Upper lobe of right lung (tissue), 1 donor: ENCODE measurements around the gene STK40. TPM values are rescaled to one million over a fixed set of nuclear protein-coding genes. Genes with fewer than 3 reads are reported as not detected.

Experiments used
- ATAC-seq: fragments of 200-7000 bp; cut with Tn5 transposase; one replicate; pipeline ENCODE4 v1.9.1; 2020; ENCODE audit warnings: mild to moderate bottlenecking, moderate library complexity
- DNase-seq: peaks from one replicate; pipeline ENCODE4 v3.0.0-alpha.2; 2020
- H3K27ac ChIP-seq: fragments of 200-600 bp; one replicate; pipeline ENCODE4 v1.8.0; 2022
- H3K27me3 ChIP-seq: fragments of 200-600 bp; one replicate; pipeline ENCODE4 v1.8.0; 2022; ENCODE audit warnings: mild to moderate bottlenecking
- H3K36me3 ChIP-seq: fragments of 200-600 bp; one replicate; pipeline ENCODE4 v1.8.0; 2022
- H3K4me1 ChIP-seq: fragments of 200-600 bp; one replicate; pipeline ENCODE4 v1.8.0; 2022
- H3K4me3 ChIP-seq: fragments of 200-600 bp; one replicate; pipeline ENCODE4 v1.8.0; 2022; ENCODE audit warnings: mild to moderate bottlenecking
- H3K9me3 ChIP-seq: fragments of 200-600 bp; one replicate; pipeline ENCODE4 v1.8.0; 2022
- intact Hi-C: fragments of 100-400 bp; cut with DNase I; formaldehyde crosslinking; loops from one replicate; pipeline ENCODE4 v1.11.0; 2022
- total RNA-seq: library from RNA; stranded (reverse); fragmentation: NEBNext Ultra II Directional; extraction: Animal tissue kit (Norgen Biotek cat#: 25700); gene quantifications from one replicate; pipeline ENCODE4 v1.2.1, GENCODE V29; 2021
- TF ChIP-seq, protein P1 (sequence below): fragments of 200-600 bp; IDR thresholded peaks from one replicate; pipeline ENCODE4 v1.8.0; 2022; ENCODE audit warnings: antibody characterized with exemption
- donor health status: DM: no; HTN: yes; CAD: no; lungs with severe emphysema.

The STK40 gene
- total RNA-seq, 1 donor from 2014 or later: 78.9 TPM

DNA sequence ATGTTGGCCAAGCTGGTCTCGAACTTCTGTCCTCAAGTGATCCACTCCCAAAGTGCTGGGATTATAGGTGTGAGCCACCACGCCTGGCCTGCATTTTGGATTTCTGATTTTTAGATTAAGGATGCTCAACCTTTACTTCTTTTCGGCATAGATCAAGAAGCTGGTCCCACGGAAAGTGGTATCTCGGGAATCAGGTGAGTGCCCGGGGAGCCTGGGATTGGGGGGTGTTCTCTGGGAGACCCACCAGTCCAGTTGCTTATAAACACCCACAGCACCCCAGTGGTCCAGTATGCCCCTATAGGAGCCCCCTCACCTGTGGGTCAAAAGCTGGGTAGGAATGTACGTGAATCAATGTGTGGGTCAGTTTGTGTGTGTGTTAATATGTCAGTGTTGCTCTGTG lies 76.3 kb downstream of the STK40 start:
- no peaks in the 10 kb centered on the region for H3K27me3 ChIP-seq
- peaks cover 5% of the 10 kb centered on the region for H3K36me3 ChIP-seq
- no peaks in the 10 kb centered on the region for H3K9me3 ChIP-seq
- TF ChIP-seq, protein P1, sequence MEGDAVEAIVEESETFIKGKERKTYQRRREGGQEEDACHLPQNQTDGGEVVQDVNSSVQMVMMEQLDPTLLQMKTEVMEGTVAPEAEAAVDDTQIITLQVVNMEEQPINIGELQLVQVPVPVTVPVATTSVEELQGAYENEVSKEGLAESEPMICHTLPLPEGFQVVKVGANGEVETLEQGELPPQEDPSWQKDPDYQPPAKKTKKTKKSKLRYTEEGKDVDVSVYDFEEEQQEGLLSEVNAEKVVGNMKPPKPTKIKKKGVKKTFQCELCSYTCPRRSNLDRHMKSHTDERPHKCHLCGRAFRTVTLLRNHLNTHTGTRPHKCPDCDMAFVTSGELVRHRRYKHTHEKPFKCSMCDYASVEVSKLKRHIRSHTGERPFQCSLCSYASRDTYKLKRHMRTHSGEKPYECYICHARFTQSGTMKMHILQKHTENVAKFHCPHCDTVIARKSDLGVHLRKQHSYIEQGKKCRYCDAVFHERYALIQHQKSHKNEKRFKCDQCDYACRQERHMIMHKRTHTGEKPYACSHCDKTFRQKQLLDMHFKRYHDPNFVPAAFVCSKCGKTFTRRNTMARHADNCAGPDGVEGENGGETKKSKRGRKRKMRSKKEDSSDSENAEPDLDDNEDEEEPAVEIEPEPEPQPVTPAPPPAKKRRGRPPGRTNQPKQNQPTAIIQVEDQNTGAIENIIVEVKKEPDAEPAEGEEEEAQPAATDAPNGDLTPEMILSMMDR: no peak
- intact Hi-C loops: no loop called here
- DNase-seq (no peak), ATAC-seq (no peak)
- no peak overlapping the region for H3K4me3 ChIP-seq
- peaks cover 17% of the 10 kb centered on the region for H3K4me1 ChIP-seq
- H3K27ac ChIP-seq: no peak overlapping the region

DNA sequence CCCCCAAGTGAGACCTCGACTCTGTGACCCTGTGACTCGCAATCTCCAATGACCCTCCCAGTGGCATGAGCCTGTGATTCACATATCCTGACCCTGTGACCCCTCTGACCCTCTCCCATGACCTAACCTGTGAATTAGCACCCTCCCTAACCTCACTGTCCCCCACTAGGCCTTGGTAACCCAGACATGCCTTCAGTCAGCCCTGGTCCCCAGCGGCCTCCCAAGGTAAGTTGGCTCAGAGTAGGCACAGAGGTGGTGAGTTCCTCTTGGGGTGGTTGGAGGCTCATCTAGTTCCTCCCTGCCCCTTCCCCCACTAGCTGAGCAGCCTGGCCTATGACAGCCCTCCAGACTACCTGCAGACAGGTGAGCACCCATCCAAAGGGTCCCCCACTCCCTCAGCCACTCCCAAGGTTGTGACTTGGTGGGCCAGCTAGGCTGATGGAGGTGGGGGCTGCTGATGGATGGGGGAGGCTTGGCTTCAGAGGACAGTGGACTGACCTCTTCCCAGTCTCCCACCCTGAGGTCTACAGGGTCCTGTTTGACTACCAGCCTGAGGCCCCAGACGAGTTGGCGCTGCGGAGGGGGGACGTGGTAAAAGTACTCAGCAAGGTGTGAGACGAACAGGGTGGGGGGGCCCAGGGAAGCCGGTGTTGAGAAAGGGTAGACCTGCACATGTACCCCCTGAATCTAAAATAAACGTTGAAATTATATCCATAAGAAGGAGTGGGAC lies 78.0 kb downstream of the STK40 start:
- ATAC-seq (no peak), DNase-seq (peak; percentile 63)
- Histone ChIP-seq H3K9me3 (no peaks in the 10 kb centered on the region), H3K36me3 (peaks cover 20% of the 10 kb centered on the region), H3K27ac (no peak overlapping the region), H3K4me1 (peaks cover 17% of the 10 kb centered on the region), H3K27me3 (no peaks in the 10 kb centered on the region), H3K4me3 (peak overlapping the region; percentile 70)
- TF ChIP-seq, protein P1: no peak
- intact Hi-C loops: no loop called here

DNA sequence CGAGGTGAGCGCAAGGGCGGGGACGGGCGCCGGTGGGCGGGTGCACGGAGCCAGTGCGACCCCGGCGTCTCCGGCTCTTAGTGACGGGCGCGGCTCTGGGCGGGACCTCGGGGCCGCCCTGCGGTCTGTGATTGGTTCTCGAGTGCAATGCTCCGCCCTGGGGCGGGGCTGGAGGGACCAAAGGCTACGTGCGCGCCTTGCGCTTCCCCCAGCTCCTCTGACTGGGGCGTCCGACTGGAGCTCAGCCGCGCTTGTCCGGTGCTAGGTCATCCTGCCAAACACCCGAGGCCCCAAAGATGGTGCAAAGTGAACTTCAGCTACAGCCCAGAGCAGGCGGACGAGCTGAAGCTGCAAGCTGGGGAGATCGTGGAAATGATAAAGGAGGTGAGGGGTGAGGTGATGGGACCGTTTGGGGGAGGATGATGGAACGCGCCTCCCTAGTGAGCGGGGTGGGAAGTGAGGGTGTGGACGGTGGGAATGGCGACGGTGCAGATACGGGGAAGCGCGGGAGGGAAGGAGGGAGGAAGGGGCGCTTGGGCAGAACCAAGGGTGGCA lies 78.7 kb downstream of the STK40 start:
- TF ChIP-seq, protein P1: no peak
- H3K4me3 ChIP-seq: peak overlapping the region; percentile 70
- no peaks in the 10 kb centered on the region for H3K27me3 ChIP-seq
- H3K9me3 ChIP-seq: no peaks in the 10 kb centered on the region
- H3K4me1 ChIP-seq: peaks cover 17% of the 10 kb centered on the region
- intact Hi-C loops: no loop called here
- ATAC-seq (peak; percentile 97), DNase-seq (peak; percentile 96)
- H3K36me3 ChIP-seq: peaks cover 28% of the 10 kb centered on the region
- peak overlapping the region; percentile 80 for H3K27ac ChIP-seq

DNA sequence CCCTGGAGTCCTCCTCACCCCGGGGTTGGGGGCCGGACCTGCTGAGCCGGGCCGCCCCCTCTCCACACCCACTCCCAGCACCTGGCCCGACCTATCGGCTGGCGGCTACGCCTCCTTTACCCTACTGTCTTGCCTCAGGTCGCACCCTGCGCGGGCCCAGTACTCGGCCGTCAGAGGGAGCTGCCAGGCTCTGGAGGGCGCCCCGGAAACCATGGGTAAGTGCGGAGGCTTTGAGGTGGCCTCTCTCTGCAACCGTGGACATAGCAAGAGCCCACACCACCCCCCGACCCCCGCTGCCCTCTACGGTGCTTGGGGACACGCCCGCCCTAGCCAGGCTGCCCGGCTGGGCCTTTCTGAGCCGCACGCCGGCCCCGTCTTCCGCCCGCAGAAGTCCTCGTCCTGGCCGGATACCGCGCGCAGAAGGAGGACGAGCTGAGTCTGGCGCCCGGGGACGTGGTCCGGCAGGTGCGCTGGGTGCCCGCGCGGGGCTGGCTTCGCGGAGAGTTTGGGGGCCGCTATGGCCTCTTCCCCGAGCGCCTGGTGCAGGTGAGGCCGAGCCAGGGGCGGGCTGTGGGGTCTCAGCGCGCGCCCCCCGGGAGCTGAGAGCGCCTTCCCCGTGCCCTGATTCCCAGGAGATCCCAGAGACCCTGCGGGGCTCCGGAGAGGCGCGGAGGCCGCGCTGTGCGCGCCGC lies 79.4 kb downstream of the STK40 start, which contains the start of gene SH3D21:
Gene SH3D21 (plus strand): TSS at position 159 of the 692 bp plus-strand sequence. CDS start 53 bp downstream, at position 212.
- intact Hi-C loops: no loop called here
- H3K4me3 ChIP-seq: peak within 1 kb of the TSS; percentile 70
- H3K27me3 ChIP-seq: no peaks in the 10 kb centered on the region
- H3K36me3 ChIP-seq: peaks cover 34% of the 10 kb centered on the region
- ATAC-seq (peak; percentile 81), DNase-seq (peak; percentile 88)
- H3K9me3 ChIP-seq: no peaks in the 10 kb centered on the region
- peak within 1 kb of the TSS; percentile 80 for H3K27ac ChIP-seq
- TF ChIP-seq, protein P1: no peak
- peaks cover 17% of the 10 kb centered on the region for H3K4me1 ChIP-seq

DNA sequence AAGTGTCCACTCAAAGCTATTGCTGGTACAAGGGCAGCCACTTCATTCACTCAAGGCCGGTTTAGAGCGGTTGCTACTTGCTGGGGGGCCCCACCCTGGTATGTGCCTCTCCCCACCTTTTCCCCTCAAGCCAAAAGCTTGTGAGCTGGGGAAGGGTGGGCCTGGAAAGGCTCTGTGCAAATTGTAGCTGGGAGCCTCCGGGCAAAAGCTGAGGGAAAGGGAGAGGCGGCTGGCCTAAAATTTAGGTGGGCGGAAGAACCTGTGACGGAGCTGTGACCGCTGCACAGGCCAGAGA lies 79.9 kb downstream of the STK40 start:
- DNase-seq: no peak
- ATAC-seq: peak; percentile 20

More for the DNA sequence above, 79.9 kb downstream of the STK40 start:
- Histone ChIP-seq H3K4me1 (peaks cover 17% of the 10 kb centered on the region), H3K27me3 (no peaks in the 10 kb centered on the region), H3K9me3 (no peaks in the 10 kb centered on the region), H3K27ac (peak overlapping the region; percentile 80), H3K36me3 (peaks cover 39% of the 10 kb centered on the region), H3K4me3 (peak overlapping the region; percentile 70)
- intact Hi-C loops: no loop called here
- TF ChIP-seq, protein P1: no peak
